HCT116 (cell line): ENCODE results near the gene CDKAL1.

Experiments
- CTCF ChIP-seq, 3 experiments: fragments of 200-600 bp in 1 of 3; sonication (generic) in 1 of 3; IDR thresholded peaks in 2 of 3; conservative IDR thresholded peaks in 1 of 3; 2 replicates each; pipeline ENCODE4 v1.5.1; 2012 to 2017; ENCODE audit warnings: low read depth in 2 of 3, low read length in 2 of 3, antibody characterized with exemption in 1 of 3, borderline replicate concordance in 1 of 3, control low read depth in 1 of 3, mild to moderate bottlenecking in 1 of 3, mixed read lengths in 1 of 3, mixed run types in 1 of 3, moderate library complexity in 1 of 3; ENCODE audit not compliant: insufficient read depth in 1 of 3
- EZH2 ChIP-seq: fragments of 200-600 bp; sonication (generic); IDR thresholded peaks from 2 replicates; pipeline ENCODE4 v1.6.1; 2017; ENCODE audit warnings: antibody characterized with exemption, mixed run types
- EZH2phosphoT487 ChIP-seq: fragments of 200-600 bp; IDR thresholded peaks from 2 replicates; pipeline ENCODE4 v1.6.1; 2018; ENCODE audit warnings: antibody characterized with exemption, borderline replicate concordance
- JUND ChIP-seq: IDR thresholded peaks from 2 replicates; pipeline ENCODE4 v1.6.1; 2012

GRCh38 chr6:21219856-21220255, 685.6 kb downstream of the CDKAL1 start:
- TF ChIP-seq EZH2 (no peak), CTCF (IDR thresholded peaks at IDR 0.05 in 2 of 3, conservative IDR thresholded peaks at IDR 0.05 in 1 of 3; ENCODE audit: borderline replicate concordance in 1 of 3, insufficient read depth in 1 of 3, low read depth in 2 of 3, low read length in 2 of 3) (no peak), JUND (no peak), EZH2phosphoT487 (no peak)
